BLaER1 (cell line): ENCODE results near the gene TSC2.

Experiments used
- H3K27ac ChIP-seq: shearing (Covaris generic); formaldehyde crosslinking; 2 replicates; pipeline ENCODE4 v1.8.1; 2022
- H3K27me3 ChIP-seq: shearing (Covaris generic); formaldehyde crosslinking; 2 replicates; pipeline ENCODE4 v1.8.1; 2022
- H3K36me3 ChIP-seq: shearing (Covaris generic); formaldehyde crosslinking; 2 replicates; pipeline ENCODE4 v1.8.1; 2022
- H3K4me1 ChIP-seq: shearing (Covaris generic); formaldehyde crosslinking; 2 replicates; pipeline ENCODE4 v1.8.1; 2022
- H3K4me2 ChIP-seq: shearing (Covaris generic); formaldehyde crosslinking; 2 replicates; pipeline ENCODE4 v1.8.1; 2022
- H3K4me3 ChIP-seq: shearing (Covaris generic); formaldehyde crosslinking; 2 replicates; pipeline ENCODE4 v1.8.1; 2022
- H3K9ac ChIP-seq: shearing (Covaris generic); formaldehyde crosslinking; 2 replicates; pipeline ENCODE4 v1.8.1; 2022
- H3K9me3 ChIP-seq: shearing (Covaris generic); formaldehyde crosslinking; 2 replicates; pipeline ENCODE4 v1.8.1; 2022
- H4K20me1 ChIP-seq: shearing (Covaris generic); formaldehyde crosslinking; 2 replicates; pipeline ENCODE4 v1.8.1; 2022
- Cebpa-rat ChIP-seq: shearing (Covaris generic); IDR thresholded peaks from 2 replicates; pipeline ENCODE4 v1.8.1; 2022

Gene TSC2

DNA sequence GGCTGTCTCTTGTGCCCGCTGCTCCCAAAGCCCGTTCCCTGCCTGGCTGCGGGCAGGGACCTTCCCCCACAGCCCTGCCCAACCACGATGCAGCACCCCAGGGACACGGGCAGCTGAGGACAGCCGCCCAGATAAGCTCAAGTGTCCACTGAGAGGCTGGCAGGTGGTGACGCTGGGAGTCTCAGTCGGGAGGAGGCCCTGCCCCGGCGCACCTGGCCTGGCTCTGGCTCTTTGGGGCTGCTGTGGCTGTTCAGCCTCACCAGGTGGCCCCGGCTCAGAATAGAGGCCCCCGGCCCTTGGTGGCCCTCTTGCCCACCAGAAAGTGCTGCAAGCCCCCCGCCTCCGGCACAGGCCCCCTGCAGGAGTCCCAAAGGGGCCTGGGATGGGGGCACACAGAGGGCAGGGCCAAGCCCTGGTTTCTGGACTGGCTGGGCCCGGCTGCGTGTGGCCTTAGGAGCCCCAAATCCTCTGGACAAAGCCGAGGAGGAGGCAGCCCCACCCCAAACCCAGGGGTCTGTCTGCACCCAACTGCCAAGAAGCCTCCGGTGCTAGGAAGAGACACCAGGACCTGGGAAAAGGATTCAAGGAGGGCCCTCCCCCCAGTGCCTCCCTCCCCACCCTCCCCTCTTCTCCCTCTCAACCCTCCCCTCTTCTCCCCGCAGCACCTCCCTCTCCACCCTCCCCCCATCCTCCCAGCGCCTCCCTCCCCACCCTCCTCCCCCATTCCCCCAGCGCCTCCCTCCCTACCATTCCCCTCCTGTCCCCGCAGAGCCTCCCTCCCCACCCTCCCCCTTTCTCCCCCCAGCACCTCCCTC lies 5.4 kb upstream of the TSC2 start:
- H3K4me3 ChIP-seq: peak overlapping the region; percentile 35; the same call in 1 of the 2 replicates
- peak overlapping the region; percentile 99 for H3K4me2 ChIP-seq
- no peaks in the 10 kb centered on the region for H3K9me3 ChIP-seq
- peak overlapping the region; percentile 53 for H3K9ac ChIP-seq
- peaks cover 11% of the 10 kb centered on the region for H3K36me3 ChIP-seq
- H4K20me1 ChIP-seq: 0 out of 2 replicates have a peak, but pooled peaks cover 4% of the 10 kb centered on the region
- H3K27ac ChIP-seq: peak overlapping the region; percentile 82
- H3K4me1 ChIP-seq: peaks cover 95% of the 10 kb centered on the region
- TF ChIP-seq Cebpa-rat: no peak
- no peaks in the 10 kb centered on the region for H3K27me3 ChIP-seq

DNA sequence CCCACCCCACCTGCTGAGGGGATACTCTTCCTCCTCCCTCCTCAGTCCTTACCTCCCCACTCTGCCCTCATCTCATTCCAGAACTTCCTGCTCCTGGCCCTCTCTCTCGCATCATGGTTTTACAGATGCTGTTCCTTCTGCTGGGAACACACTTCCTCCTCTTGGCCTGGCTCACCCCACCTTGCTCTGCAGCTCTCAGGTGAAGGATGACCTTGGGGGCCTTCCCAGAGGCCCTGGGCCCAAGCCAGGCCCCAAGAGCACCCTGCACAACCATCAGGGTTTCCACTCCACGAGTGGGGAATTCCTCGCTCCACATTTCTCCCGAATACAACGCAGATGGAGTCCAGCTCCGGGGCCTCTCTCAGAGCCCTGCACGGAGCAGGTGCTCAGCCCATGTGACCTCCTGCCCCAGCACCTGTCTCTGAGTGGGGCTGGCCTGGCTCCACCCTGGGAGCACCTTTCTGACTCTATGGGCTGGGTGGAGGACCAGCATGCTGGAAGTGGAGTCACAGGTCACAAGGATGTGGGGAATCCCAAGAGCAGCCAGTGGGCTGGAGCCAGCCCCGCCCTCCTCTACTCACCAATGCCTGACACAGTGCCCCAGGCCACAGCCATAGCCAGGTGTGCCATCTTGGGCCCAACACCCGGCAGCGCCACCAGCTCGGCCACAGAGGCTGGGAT lies 4.7 kb upstream of the TSC2 start:
- TF ChIP-seq Cebpa-rat: no peak
- Histone ChIP-seq H3K4me2 (peak overlapping the region; percentile 99), H4K20me1 (0 out of 2 replicates have a peak, but pooled peaks cover 4% of the 10 kb centered on the region), H3K9ac (no peak overlapping the region), H3K9me3 (no peaks in the 10 kb centered on the region), H3K27ac (peak overlapping the region; percentile 69), H3K4me1 (peaks cover 88% of the 10 kb centered on the region), H3K36me3 (0 out of 2 replicates have a peak, but pooled peaks cover 7% of the 10 kb centered on the region), H3K4me3 (0 out of 2 replicates have a peak overlapping the region, but pooled peaks have one; percentile 34), H3K27me3 (no peaks in the 10 kb centered on the region)

DNA sequence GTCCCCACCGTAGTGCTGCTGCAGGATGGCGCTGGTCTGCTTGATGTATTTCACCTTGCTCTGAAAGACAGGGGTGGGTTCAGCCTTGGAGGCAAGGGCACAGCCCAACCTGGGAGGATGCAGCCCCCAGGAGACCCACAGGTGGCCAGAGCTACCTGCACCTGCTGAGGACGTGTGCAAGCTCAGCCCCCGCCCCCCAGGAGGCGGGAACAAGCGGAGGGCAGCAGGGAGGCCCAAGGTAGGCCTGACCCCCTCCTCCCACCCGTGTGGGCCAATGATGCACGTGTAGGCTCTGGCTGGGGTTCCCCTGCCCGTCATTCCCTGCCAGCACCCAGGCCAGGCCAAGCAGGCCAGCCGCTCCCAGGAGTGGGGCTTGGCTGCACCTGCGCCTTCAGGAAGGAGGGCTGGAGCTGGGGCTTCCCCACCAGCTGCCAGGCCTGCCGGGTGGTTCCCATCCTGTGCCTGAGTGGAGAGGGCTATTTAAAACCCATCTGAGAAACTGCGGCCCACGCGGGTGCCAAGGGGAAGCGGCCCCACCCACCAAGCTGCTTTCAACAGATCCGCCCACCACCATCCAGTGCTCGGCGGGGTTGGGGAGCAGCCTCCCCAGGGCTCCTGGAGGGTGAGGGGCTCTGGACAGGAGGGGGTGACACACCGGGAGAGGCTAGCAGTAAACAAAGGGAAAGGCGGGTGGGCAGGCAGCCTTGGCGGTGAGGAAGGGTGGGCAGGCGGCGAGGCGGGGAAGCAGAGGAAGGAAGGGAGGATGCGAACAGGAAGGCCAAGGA lies 3.9 kb upstream of the TSC2 start:
- Histone ChIP-seq H4K20me1 (0 out of 2 replicates have a peak, but pooled peaks cover 9% of the 10 kb centered on the region), H3K9me3 (no peaks in the 10 kb centered on the region), H3K36me3 (0 out of 2 replicates have a peak, but pooled peaks cover 7% of the 10 kb centered on the region), H3K4me1 (peaks cover 86% of the 10 kb centered on the region), H3K27ac (peak overlapping the region; percentile 69), H3K4me2 (peak overlapping the region; percentile 99), H3K4me3 (peak overlapping the region; percentile 34; the same call in 1 of the 2 replicates), H3K27me3 (no peaks in the 10 kb centered on the region), H3K9ac (peak overlapping the region; percentile 63)
- no peak for TF ChIP-seq Cebpa-rat

DNA sequence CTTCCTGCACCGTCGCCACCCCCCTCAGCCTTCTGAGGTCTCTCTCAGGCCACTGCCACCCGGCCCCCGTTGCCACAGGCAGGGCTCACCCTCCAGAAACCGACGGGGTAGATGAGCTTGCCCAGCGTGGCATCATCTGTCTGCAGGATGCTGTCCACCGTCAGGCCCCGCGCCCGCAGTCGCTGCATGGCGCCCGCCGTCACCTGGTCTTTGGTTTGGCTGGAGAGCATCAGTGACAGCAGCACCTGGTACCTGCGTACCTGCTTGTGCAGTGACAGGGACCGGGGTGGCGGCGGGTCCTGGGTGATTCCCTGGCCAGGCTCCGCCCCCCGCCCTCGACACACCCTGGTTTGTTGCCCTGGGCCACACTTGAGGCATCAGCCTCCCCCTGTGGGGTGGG lies 3.2 kb upstream of the TSC2 start:
- Histone ChIP-seq H3K4me1 (peaks cover 85% of the 10 kb centered on the region), H3K36me3 (0 out of 2 replicates have a peak, but pooled peaks cover 7% of the 10 kb centered on the region), H3K4me3 (peak overlapping the region; percentile 34; the same call in 1 of the 2 replicates), H3K9me3 (no peaks in the 10 kb centered on the region), H3K9ac (peak overlapping the region; percentile 63), H3K4me2 (peak overlapping the region; percentile 99), H3K27me3 (no peaks in the 10 kb centered on the region), H3K27ac (peak overlapping the region; percentile 69), H4K20me1 (0 out of 2 replicates have a peak, but pooled peaks cover 12% of the 10 kb centered on the region)
- TF ChIP-seq Cebpa-rat: no peak

DNA sequence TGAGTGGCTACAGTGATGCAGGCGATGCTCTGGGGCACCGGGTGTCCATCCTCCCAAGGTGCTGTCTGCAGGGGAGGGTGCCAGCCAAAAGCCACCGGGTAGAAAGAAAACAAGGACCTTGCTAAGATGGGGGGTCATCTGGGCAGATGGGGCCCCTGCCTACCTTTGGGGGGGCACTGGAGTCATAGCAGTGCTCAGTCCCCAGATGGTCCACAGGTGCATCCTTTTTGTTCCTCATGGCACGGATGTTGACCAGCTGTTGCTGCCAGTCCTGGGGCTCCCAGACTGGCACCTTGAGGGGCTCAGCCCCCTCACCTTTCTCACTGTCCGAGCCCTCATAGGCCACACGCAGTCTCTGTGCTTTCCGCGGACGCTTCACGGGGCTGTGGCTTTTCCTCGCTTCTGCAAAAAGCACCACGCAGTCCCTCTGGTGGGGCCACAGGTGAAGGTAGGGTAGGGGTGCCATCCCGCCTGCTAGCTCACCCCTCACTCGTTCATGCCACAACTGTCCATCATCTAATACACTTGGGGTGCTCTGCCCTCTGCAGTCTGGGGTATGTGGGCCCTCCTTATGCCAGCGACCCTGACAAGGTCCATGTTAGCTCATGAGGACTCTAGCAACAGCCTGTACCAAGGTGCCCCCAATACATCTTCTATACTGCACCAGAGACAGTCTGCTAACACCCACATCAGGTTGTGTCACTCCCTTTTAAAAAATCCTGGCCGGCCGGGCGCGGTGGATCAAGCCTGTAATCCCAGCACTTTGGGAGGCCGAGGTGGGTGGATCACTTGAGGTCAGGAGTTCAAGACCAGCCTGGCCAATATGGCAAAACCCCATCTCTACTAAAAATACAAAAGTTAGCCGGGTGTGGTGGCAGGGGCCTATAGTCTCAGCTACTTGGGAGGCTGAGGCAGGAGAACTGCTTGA lies 1.6 kb upstream of the TSC2 start:
- no peak for TF ChIP-seq Cebpa-rat
- H3K4me1 ChIP-seq: peaks cover 68% of the 10 kb centered on the region
- H3K9me3 ChIP-seq: no peaks in the 10 kb centered on the region
- H3K36me3 ChIP-seq: peaks cover 21% of the 10 kb centered on the region
- H3K4me3 ChIP-seq: peak overlapping the region; percentile 86
- no peaks in the 10 kb centered on the region for H3K27me3 ChIP-seq
- H3K9ac ChIP-seq: peak overlapping the region; percentile 81
- H4K20me1 ChIP-seq: 0 out of 2 replicates have a peak, but pooled peaks cover 12% of the 10 kb centered on the region
- H3K4me2 ChIP-seq: peak overlapping the region; percentile 99
- H3K27ac ChIP-seq: peak overlapping the region; percentile 68

DNA sequence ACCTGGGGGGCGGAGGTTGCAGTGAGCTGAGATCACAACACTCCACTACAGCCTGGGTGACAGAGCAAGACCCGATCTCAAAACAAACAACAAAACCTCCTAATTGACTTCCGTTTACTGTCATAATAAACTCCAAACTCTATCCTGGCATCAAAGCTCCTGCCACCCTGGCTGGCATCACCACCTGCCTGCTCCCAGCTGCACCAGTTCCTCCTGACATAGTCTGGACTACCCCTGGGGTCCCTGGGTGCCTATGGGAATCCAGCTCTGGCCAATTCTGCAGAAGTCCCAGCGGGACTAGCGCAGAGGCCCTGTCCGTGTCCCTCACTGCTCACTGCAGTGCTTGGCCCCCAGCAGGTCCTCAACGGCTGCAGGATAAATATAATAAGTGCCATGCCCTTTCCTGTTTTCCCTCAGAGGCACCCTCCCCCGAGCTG lies 874 bp upstream of the TSC2 start:
- Histone ChIP-seq H3K9me3 (no peaks in the 10 kb centered on the region), H3K27ac (peak overlapping the region; percentile 68), H4K20me1 (0 out of 2 replicates have a peak, but pooled peaks cover 12% of the 10 kb centered on the region)

DNA sequence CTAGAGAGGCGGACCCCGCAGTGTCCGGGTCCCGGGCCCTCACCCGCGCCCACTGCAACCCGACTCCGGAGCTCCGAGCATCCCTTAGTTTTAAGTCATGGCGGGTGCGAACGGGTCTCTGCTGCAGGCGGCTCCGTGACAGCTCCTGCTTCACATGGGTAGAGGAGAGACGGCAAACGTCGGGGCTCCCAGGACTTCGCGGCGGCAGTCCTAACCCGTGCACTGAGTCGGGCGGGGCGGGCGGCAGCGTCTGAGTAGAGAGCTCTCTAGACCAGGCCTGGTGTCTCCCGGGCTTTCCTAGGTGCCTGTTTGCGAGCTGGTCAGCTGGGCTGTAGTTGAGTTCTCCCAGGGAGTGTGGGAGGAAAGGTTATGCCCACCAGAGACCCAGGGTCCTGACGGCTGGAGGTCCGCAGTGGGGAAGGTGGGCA lies 345 bp downstream of the TSC2 start:
- peak overlapping the region; percentile 86 for H3K4me3 ChIP-seq
- peaks cover 51% of the 10 kb centered on the region for H3K4me1 ChIP-seq
- no peaks in the 10 kb centered on the region for H3K27me3 ChIP-seq
- H4K20me1 ChIP-seq: 0 out of 2 replicates have a peak, but pooled peaks cover 12% of the 10 kb centered on the region
- H3K4me2 ChIP-seq: peak overlapping the region; percentile 87
- TF ChIP-seq Cebpa-rat: no peak
- H3K9ac ChIP-seq: peak overlapping the region; percentile 81
- H3K9me3 ChIP-seq: no peaks in the 10 kb centered on the region
- peaks cover 40% of the 10 kb centered on the region for H3K36me3 ChIP-seq
- H3K27ac ChIP-seq: peak overlapping the region; percentile 68

More for the DNA sequence above, 874 bp upstream of the TSC2 start:
- no peak for TF ChIP-seq Cebpa-rat
- Histone ChIP-seq H3K9ac (peak overlapping the region; percentile 81), H3K4me1 (peaks cover 61% of the 10 kb centered on the region), H3K4me2 (peak overlapping the region; percentile 99), H3K36me3 (peaks cover 28% of the 10 kb centered on the region), H3K4me3 (peak overlapping the region; percentile 86), H3K27me3 (no peaks in the 10 kb centered on the region)

DNA sequence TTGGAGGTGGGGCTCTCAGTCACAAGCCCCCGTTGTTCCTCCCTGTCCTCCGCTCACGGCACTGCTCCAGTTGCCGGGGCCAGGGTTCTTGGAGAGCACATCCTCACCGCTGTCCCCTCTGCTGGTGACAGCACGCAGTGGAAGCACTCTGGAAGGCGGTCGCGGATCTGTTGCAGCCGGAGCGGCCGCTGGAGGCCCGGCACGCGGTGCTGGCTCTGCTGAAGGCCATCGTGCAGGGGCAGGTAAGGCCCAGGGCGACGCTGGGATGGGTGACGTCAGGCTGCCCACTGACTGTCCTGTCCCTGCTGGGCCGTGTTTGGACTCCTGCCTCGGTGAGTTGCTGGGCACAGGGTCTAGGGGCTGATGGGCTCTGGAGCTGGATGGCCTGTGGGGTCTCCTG lies 5.4 kb downstream of the TSC2 start:
- Histone ChIP-seq H3K27ac (no peak overlapping the region), H3K36me3 (peaks cover 65% of the 10 kb centered on the region), H3K4me1 (peaks cover 48% of the 10 kb centered on the region), H3K4me3 (no peak overlapping the region), H3K27me3 (no peaks in the 10 kb centered on the region), H4K20me1 (peaks cover 31% of the 10 kb centered on the region), H3K9ac (no peak overlapping the region; the same call in 1 of the 2 replicates), H3K4me2 (no peak overlapping the region), H3K9me3 (no peaks in the 10 kb centered on the region)
- no peak for TF ChIP-seq Cebpa-rat
